ENCODE results near the gene TUBGCP2.

TUBGCP2 gene

GRCh38 chr10:133350283-133350949 lies 41.7 kb upstream of the TUBGCP2 start:
- FAIRE-seq (no peak), DNase-seq (ENCODE audit: insufficient read length, low spot score) (no peak)
- no peak for TF ChIP-seq POLR2A (IDR thresholded peaks at IDR 0.05; ENCODE audit: low read depth, low read length)

DNA sequence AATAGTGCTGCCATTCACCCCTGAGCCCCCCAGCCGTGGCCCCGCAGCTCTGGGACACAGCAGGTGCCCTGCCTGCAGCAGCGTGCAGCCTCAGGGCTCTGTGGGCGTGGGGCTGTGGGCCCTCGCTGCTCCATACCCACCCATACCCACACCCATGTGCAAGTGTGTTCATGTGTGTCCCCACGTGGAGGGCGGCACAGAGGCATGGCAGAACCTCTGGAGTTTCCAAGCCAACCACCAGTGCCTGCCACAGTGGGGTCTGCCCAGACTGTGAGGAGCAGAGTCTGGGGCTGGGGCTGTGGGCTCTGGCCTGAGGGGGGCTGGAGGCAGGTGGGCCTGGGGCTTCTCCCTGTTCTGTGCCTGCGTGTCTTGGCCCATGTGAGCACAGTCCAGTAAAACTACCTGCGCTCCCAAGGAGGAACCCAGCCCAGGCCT lies 40.9 kb upstream of the TUBGCP2 start:
- FAIRE-seq (no peak), DNase-seq (ENCODE audit: insufficient read length, low spot score) (no peak)
- no peak for TF ChIP-seq POLR2A (IDR thresholded peaks at IDR 0.05; ENCODE audit: low read depth, low read length)

GRCh38 chr10:133349160-133349568 lies 40.5 kb upstream of the TUBGCP2 start:
- no peak for FAIRE-seq
- DNase-seq (ENCODE audit: insufficient read length, low spot score) = no peak
- TF ChIP-seq POLR2A (IDR thresholded peaks at IDR 0.05; ENCODE audit: low read depth, low read length) = no peak

GRCh38 chr10:133347710-133348517 lies 39.2 kb upstream of the TUBGCP2 start:
- FAIRE-seq (no peak), DNase-seq (ENCODE audit: insufficient read length, low spot score) (no peak)
- TF ChIP-seq POLR2A (IDR thresholded peaks at IDR 0.05; ENCODE audit: low read depth, low read length) = no peak

DNA sequence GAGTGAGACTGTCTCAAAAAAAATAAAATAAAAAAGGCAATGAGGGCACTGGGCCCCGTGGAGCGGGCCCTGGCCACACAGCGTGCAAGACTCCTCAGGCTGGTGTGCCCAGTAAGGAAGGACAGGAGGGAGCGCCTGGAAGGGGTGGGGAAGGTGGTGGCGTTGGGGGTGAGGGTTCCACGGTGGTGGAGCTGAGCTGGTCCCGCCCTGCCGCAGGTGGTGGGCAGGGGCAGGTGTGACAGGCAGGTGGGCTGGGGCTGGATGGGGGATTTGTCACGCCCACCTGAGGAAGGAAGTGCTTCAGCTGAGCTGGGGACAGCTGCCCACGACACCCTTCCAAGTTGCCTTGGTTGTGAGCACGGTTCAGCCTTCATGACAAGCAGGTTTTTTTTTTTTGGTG lies 37.7 kb upstream of the TUBGCP2 start:
- no peak for DNase-seq (ENCODE audit: insufficient read length, low spot score)
- FAIRE-seq = no peak
- TF ChIP-seq POLR2A (IDR thresholded peaks at IDR 0.05; ENCODE audit: low read depth, low read length) = no peak

DNA sequence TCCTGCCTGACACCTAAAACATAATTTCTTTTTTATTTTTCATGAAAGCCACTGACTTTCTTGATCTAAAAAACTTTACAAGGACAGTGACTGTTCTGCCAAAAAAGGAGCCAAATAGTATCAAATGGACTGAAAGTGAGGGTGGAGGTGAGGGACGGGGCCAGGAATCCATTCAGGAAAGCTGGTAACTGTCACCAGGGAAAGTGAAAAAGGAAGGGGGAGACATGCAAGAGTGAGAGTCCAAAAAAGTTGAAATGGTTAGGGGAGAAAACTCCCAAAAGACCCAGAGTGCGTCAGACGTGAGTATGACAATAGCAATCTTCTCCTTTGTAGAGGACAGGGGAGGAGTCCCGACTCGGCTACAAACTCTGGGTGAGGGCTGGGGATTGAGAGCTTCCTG lies 35.6 kb upstream of the TUBGCP2 start:
- FAIRE-seq (no peak), DNase-seq (ENCODE audit: insufficient read length, low spot score) (no peak)
- no peak for TF ChIP-seq POLR2A (IDR thresholded peaks at IDR 0.05; ENCODE audit: low read depth, low read length)

DNA sequence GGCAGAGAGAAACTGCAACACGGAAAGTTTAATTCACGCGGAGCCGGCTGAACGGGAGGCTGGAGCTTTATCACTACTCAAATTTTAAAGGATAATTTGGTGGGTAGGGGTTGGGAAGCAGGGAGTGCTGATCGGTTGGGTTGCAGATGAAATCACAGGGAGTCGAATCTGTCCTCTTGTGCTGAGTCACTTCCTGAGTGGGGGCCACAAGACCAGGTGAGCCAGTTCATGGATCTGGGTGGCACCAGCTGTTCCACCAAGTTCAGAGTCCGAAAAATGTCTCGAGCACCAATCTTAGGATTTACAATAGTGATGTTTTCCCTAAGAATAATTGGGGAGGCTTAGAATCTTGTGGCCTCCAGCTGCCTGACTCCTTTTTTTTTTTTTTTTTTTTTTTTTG lies 34.9 kb upstream of the TUBGCP2 start:
- TF ChIP-seq POLR2A (IDR thresholded peaks at IDR 0.05; ENCODE audit: low read depth, low read length) = no peak
- DNase-seq (ENCODE audit: insufficient read length, low spot score) (no peak), FAIRE-seq (no peak)

- no peak for DNase-seq (ENCODE audit: insufficient read length, low spot score)
- TF ChIP-seq POLR2A (IDR thresholded peaks at IDR 0.05; ENCODE audit: low read depth, low read length) = no peak
- no peak for FAIRE-seq
Measured at GRCh38 chr10:133342942-133343341, 34.3 kb upstream of the TUBGCP2 start.

DNA sequence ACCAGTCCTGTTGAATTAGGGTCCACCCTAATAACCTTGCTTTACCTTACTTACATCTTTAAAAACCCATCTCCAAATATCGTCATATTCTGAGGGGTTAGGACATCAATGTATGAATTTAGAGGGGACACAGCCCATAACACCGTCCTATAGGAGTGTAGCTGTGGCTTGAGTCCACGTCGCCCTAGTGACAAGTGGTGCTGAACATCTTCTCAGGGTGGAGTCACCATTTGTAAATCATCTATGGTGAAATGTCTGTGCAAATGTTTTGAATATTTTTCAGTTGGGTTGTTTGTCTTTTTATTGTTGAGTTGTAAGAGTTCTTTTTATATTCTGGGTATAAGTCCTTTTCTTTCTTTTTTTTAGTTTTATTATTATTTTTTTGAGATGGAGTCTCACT lies 33.3 kb upstream of the TUBGCP2 start:
- no peak for FAIRE-seq
- no peak for TF ChIP-seq POLR2A (IDR thresholded peaks at IDR 0.05; ENCODE audit: low read depth, low read length)
- no peak for DNase-seq (ENCODE audit: insufficient read length, low spot score)

DNA sequence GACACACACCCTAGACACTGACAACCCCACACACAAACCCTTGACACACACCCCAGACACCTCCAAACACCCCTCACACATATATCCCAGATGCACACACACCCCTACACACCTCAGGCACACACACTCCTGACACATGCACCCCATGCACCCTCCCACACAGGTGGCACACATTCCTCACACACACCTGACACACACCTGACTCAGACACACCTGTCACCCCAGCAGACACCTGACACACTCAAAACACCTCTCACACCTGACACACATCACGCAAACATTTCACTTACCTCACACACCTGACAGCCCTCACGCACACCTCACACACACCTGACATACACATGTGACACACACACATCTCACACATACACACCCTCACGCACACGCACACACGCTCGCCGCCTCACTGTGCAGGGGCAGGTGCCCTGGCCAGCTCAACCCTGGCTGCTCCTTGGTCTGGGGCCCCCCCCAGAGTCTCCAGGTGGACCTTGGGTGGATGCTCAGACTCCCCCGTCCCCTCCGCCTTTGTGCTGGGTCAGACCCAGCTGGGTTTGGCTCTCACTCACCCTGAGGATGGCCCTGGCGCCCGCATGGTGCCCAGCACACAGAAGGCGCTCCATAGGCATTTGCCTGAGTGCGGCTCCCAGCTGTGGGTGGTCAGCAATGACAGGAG lies 31.2 kb upstream of the TUBGCP2 start:
- DNase-seq (ENCODE audit: insufficient read length, low spot score) = no peak
- TF ChIP-seq POLR2A (IDR thresholded peaks at IDR 0.05; ENCODE audit: low read depth, low read length) = no peak
- FAIRE-seq = no peak

GRCh38 chr10:133338080-133339071 lies 29.7 kb upstream of the TUBGCP2 start:
- no peak for TF ChIP-seq POLR2A (IDR thresholded peaks at IDR 0.05; ENCODE audit: low read depth, low read length)
- no peak for DNase-seq (ENCODE audit: insufficient read length, low spot score)
- FAIRE-seq = no peak

GRCh38 chr10:133337370-133337725 lies 28.7 kb upstream of the TUBGCP2 start:
- no peak for TF ChIP-seq POLR2A (IDR thresholded peaks at IDR 0.05; ENCODE audit: low read depth, low read length)
- DNase-seq (ENCODE audit: insufficient read length, low spot score) = no peak
- no peak for FAIRE-seq

- DNase-seq (ENCODE audit: insufficient read length, low spot score) = no peak
Measured at GRCh38 chr10:133336577-133337369, 28.1 kb upstream of the TUBGCP2 start, which contains the start of gene CALY. TSS of gene CALY (minus strand) at chr10:133336896. CDS start at chr10:133328989, 7,907 bp downstream.

More at GRCh38 chr10:133336577-133337369, 28.1 kb upstream of the TUBGCP2 start, which contains the start of gene CALY:
- no peak for FAIRE-seq
- TF ChIP-seq POLR2A (IDR thresholded peaks at IDR 0.05; ENCODE audit: low read depth, low read length) = no peak
